Measurements from ENCODE around the gene SORCS2.

GRCh38 chr4:7556558-7556957, 364.2 kb downstream of the SORCS2 start:
- TF ChIP-seq CTCF (optimal IDR thresholded peaks at IDR 0.05 in 1 of 3, IDR thresholded peaks at IDR 0.05 in 1 of 3, conservative IDR thresholded peaks at IDR 0.05 in 1 of 3; ENCODE audit: extremely low read depth in 1 of 3, insufficient read depth in 2 of 3, low read length in 3 of 3), result no peak
- no peak for TF ChIP-seq EZH2 (IDR thresholded peaks at IDR 0.05; ENCODE audit: low read length)

Measured in keratinocyte (primary cell).